Skeletal muscle satellite cell (primary cell): ENCODE data around the gene ZDHHC19.
A peak's percentile ranks its signal among the peaks of the same experiment; 100 is the strongest.

Experiments used
- H3K27me3 ChIP-seq: 2 replicates; pipeline ENCODE4 v1.7.0; 2013; ENCODE audit warnings: low read length; ENCODE audit not compliant: control insufficient read depth, insufficient read depth
- H3K36me3 ChIP-seq: 2 replicates; pipeline ENCODE4 v1.7.0; 2013; ENCODE audit warnings: mild to moderate bottlenecking, control low read depth, low read length; ENCODE audit not compliant: insufficient read depth
- H3K4me1 ChIP-seq: 2 replicates; pipeline ENCODE4 v1.7.0; 2013; ENCODE audit warnings: low read length; ENCODE audit not compliant: control insufficient read depth, insufficient read depth
- H3K4me2 ChIP-seq: 2 replicates; pipeline ENCODE4 v1.7.0; 2013; ENCODE audit warnings: mild to moderate bottlenecking, low read length
- H3K4me3 ChIP-seq: 2 replicates; pipeline ENCODE4 v1.7.0; 2013; ENCODE audit warnings: low read length
- H3K9ac ChIP-seq: 2 replicates; pipeline ENCODE4 v1.7.0; 2013; ENCODE audit warnings: mild to moderate bottlenecking, low read depth, low read length, moderate library complexity
- H3K9me3 ChIP-seq: replicated peaks from 2 replicates; pipeline ENCODE4 v1.7.0; 2013; ENCODE audit warnings: mild to moderate bottlenecking, control low read depth, low read length

ZDHHC19 gene

DNA sequence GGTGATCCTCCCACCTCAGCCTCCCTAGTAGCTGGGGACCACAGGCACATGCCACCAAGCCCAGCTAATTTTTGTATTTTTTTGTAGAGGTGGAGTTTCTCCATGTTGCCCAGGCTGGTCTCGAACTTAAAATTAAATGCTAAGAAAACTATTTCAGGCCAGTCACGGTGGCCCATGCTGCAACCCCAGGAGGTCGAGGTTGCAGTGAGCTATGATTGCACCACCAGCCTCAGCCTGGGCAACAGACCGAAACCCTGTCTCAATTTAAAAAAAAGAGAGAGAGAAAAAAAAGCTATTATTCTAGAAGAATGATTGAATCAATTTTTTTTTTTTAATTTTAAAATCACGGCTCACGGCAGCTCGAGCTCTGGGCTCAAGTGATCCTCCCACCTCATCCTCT is 9.8 kb upstream of the ZDHHC19 start:
- Histone ChIP-seq H3K4me2 (no peak overlapping the region), H3K27me3 (peaks cover 7% of the 10 kb centered on the region), H3K4me1 (peaks cover 10% of the 10 kb centered on the region), H3K4me3 (no peak overlapping the region), H3K36me3 (no peaks in the 10 kb centered on the region), H3K9ac (no peak overlapping the region), H3K9me3 (no peaks in the 10 kb centered on the region)

DNA sequence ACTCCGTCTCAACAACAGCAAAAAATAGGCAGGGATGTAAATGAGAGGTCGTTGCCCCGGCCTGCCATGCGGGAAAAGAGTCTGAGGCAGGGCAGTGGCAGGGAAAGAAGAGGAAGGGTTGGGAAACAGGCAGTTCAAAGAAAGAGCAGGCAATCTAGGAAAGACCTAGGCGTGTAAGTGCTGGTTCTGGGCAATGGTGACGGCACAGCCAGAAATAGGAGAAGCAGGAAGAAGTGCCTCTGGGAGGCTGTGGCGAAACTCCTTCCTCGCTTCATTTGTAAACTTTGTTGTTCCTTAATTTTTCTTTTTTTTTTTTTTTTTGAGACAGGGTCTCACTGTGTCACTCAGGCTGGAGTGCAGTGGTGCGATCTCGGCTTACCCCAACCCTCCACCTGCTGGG is 9.4 kb upstream of the ZDHHC19 start:
- peaks cover 11% of the 10 kb centered on the region for H3K27me3 ChIP-seq
- H3K36me3 ChIP-seq, result no peaks in the 10 kb centered on the region
- H3K4me1 ChIP-seq, result peaks cover 10% of the 10 kb centered on the region
- H3K4me2 ChIP-seq, result no peak overlapping the region
- H3K9me3 ChIP-seq, result no peaks in the 10 kb centered on the region
- H3K9ac ChIP-seq, result no peak overlapping the region
- H3K4me3 ChIP-seq, result no peak overlapping the region

DNA sequence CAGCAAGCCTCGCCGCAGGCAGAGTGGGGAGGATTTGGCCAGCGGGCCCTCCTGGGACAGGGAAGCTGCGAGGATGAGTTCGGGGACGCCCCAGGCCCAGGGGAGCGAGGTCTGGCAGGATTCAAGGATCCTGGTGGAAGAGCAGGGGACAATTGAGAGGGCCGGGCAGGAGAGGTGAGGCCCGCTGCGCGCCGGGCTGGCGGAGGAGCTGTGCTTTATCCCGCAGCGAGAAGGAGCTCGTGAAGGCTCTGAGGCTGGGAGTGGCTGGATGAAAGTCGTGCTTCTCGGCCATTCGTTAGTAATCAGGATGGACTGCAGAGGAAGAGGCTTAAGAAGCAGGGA is 8.7 kb upstream of the ZDHHC19 start:
- H3K9me3 ChIP-seq, result no peaks in the 10 kb centered on the region
- peak overlapping the region; percentile 14 for H3K9ac ChIP-seq
- H3K27me3 ChIP-seq, result peaks cover 11% of the 10 kb centered on the region
- H3K4me2 ChIP-seq, result peak overlapping the region; percentile 80
- H3K4me3 ChIP-seq, result no peak overlapping the region
- H3K4me1 ChIP-seq, result peaks cover 10% of the 10 kb centered on the region
- H3K36me3 ChIP-seq, result no peaks in the 10 kb centered on the region

DNA sequence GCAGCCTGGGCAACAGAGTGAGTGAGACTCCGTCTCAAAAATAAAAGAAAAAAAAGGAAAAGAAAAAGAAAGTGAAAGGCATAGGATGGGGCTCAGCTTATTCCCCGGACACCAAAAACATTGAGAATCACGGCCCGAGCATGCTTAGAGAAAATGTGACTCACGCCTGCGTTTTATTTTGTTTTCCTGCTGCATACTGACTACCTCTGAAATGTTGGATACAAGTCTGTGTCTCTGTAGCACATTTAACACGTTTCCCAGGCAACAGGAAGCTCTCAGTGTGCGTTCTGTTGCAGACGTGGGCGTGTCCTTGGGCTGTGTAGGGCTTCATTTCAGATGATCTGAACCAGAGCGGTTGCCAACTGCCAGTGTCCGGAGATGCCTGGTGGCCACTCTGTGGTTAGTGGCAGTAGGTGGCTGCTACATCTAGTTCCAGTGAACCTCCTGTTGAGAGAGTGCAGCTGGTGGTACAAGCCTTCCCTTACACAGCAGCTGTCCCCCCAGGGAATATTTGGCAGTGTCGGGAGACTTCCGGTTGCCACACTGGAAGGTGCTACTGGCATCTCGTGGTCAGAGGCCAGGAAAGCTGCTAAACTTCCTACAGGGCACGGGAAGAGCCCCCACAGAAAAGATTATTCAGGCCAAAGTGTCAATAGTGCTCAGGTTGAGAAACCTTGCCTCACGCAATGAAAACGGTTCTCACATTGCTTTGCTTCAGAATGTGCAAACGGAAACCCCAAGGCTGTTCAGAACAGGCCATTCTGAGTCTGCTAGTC is 8.2 kb upstream of the ZDHHC19 start:
- H3K4me3 ChIP-seq, result peak overlapping the region; percentile 51
- H3K4me1 ChIP-seq, result peaks cover 10% of the 10 kb centered on the region
- no peaks in the 10 kb centered on the region for H3K36me3 ChIP-seq
- H3K9ac ChIP-seq, result peak overlapping the region; percentile 14
- peak overlapping the region; percentile 80 for H3K4me2 ChIP-seq
- no peaks in the 10 kb centered on the region for H3K9me3 ChIP-seq
- peaks cover 11% of the 10 kb centered on the region for H3K27me3 ChIP-seq

DNA sequence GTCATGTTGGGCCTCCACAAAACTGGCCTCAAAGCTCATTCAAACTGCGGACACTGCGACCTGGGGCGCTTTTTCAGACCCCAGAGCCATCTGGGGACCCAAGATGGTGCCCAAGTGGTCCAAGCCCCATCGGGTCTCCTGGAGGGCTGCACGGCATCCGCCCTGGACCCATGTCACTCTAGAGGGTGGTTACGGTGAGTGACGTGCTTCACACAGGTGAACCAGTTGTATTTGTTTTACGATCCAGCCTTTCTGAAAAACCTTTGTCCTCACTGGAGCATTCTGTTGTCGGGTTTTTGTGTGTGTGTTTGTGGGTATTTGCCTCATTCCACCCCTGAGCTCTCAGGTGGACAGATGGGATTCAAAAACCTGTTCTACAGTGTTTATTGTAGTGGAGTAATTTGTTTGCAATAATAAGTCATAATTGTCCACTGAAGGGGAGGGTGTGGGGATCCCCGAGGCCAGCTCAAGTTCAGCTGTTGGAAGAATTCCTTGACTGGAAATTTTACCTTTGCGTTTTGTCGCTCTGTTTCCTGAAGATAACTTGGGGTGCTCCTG is 7.0 kb upstream of the ZDHHC19 start:
- H3K4me3 ChIP-seq, result no peak overlapping the region
- no peak overlapping the region for H3K4me2 ChIP-seq
- H3K9me3 ChIP-seq, result no peaks in the 10 kb centered on the region
- H3K9ac ChIP-seq, result no peak overlapping the region
- H3K27me3 ChIP-seq, result peaks cover 14% of the 10 kb centered on the region
- no peaks in the 10 kb centered on the region for H3K36me3 ChIP-seq
- peaks cover 9% of the 10 kb centered on the region for H3K4me1 ChIP-seq

DNA sequence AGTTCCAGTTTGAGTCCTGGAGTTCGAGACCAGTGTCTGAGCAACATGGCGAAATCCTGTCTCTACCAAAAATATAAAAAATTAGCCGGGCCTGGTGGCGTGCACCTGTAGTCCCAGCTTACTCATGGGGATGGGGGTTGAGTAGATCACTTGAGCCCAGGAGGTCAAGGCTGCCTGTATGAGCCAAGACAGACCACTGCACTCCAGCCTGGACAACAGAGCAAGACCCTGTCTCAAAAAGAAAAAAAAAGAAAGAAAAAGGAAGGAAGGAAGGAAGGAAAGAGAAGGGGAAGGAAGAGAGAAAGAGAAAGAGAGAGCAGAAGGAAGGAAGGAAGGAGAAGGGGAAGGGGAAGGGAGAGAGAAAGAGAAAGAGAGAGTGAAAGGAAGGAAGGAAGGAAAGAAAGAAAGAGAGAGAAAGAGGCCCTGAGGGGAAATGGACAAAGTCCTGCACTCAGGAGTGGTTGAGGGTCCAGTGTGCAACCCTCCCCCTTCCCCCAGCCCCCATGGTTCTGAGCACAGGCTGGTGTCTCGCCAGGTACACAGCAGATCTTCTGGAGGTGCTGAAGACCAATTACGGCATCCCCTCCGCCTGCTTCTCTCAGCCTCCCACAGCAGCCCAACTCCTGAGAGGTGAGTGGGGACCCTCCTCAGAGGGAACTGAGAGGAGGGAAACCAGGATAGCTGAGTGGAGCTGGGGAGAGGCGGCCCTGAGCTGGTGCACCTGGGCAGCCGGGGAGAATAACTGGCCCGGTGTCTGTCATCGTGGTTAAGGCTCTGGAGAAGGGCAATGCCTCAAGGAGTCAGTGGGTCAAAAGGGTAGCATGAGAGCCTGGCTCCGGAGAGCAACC is 6.3 kb upstream of the ZDHHC19 start:
- Histone ChIP-seq H3K27me3 (peaks cover 14% of the 10 kb centered on the region), H3K4me1 (peaks cover 8% of the 10 kb centered on the region), H3K9me3 (no peaks in the 10 kb centered on the region), H3K4me3 (no peak overlapping the region), H3K9ac (no peak overlapping the region), H3K36me3 (no peaks in the 10 kb centered on the region), H3K4me2 (no peak overlapping the region)

DNA sequence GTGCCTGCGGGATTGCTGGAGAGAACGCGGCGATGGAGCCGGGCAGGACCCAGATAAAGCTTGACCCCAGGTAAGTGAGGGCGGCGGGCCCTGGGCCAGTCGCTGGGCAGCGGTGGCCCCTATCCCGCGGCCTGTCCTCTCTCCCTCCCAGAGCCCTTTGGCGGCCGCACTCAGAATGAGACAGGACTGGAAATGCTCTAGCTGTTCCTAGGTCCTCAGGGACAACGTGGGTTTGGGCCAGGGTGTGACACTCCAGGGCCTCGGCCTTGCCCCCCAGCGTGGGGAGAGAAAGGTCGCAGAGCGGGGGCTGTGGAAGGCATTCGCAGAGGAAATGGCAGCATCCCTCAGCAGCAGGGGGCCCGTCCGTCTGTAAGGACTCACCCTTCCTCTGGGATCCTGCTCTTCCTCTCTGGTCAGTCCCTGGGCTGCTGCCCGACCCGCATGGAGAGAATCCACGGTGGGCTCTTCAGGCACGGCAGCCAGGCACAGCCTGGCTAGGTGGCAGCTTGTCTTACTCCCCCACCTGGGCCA is 5.5 kb upstream of the ZDHHC19 start:
- Histone ChIP-seq H3K36me3 (no peaks in the 10 kb centered on the region), H3K4me1 (peaks cover 8% of the 10 kb centered on the region), H3K4me2 (no peak overlapping the region), H3K27me3 (peaks cover 14% of the 10 kb centered on the region), H3K9me3 (no peaks in the 10 kb centered on the region), H3K4me3 (no peak overlapping the region), H3K9ac (no peak overlapping the region)

DNA sequence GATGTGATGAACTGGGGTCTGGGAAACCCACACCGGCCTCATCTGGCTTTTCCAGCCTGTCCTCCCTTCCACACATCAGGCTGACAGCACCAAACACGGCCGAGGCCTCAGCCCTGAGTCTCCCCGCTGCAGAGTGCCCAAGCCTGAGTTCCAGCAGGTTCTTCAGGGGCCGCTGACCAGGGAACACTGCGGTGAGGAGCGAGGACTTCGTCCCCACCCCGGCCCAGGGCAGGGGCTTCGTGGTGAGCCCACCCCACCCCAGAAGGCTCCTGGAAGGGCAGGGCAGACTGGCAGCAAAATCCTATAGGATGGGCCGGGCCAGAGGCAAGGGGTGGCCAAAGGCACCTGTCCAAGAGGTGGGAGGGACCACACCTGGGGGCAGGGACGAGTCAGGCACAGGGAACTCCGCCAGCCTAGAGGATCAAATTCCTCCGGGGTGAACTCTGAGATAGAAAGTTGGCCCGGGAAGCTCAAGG is 4.9 kb upstream of the ZDHHC19 start, which contains the start of gene SLC51A:
Gene SLC51A, plus strand, starts transcription at position 446 of the 476 bp plus-strand sequence. CDS start 179 bp downstream, outside the sequence.
- peaks cover 8% of the 10 kb centered on the region for H3K4me1 ChIP-seq
- no peaks in the 10 kb centered on the region for H3K36me3 ChIP-seq
- no peaks in the 10 kb centered on the region for H3K9me3 ChIP-seq
- peaks cover 17% of the 10 kb centered on the region for H3K27me3 ChIP-seq
- H3K9ac ChIP-seq, result no peak within 1 kb of the TSS
- no peak within 1 kb of the TSS for H3K4me3 ChIP-seq
- no peak within 1 kb of the TSS for H3K4me2 ChIP-seq

DNA sequence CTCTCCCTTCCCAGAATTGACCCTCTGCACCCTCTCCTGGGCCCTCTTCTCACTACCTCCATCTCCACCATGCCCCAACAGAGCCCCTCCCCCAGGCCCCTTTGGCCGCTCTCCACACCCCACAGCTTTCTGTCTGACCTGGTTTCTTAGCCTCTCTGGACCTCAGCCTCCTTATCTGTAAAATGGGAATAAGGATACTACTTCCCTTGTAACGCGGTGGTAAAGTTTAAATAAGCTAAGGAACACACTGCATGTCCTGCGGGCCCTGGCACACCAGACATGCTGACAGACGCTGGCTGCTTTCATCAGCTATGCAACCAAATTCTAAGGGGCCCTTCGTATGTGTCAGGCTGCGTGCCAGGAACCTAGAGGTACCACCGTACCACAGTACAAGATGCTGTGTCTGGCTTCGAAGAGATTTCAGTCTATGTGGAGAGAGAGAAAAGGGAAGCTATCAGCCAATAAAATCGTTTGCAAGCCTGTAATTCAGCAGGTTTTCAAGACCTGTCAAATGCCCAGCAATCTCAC is 4.4 kb upstream of the ZDHHC19 start:
- no peaks in the 10 kb centered on the region for H3K36me3 ChIP-seq
- no peak overlapping the region for H3K9ac ChIP-seq

DNA sequence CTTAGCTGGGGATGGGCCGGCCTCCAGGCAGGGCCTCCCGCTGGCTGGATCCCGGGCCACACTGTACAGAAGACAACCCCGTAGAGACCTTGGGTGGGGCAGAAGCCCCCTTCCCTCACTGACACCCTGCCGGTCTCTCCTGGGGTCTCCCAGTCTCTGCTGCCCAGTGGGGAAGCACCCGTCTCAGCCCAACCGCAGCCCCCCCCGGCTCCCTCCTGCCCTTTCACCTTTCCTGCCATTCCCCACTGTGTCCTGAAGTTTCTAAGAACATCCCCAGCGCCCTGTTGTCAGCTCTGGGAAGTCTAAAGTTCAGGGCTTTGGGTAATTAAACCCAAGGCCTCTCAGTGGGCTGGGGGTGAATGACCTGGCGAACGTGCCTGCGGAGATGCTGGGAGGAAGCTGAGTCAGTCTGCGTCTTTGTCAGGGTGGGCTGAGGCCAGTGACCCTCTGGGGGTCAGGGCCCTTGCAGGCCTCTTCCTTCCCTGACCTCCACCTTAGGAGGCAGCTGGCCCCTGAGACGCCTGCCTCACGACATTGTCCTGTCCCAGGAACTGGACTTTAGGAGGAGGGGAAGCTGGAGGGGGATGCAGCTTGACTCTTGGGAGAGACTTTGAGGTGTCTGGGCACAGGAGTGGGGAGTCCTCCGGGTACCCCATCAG is 3.7 kb upstream of the ZDHHC19 start:
- Histone ChIP-seq H3K4me2 (no peak overlapping the region), H3K9me3 (no peaks in the 10 kb centered on the region), H3K36me3 (no peaks in the 10 kb centered on the region), H3K27me3 (peaks cover 25% of the 10 kb centered on the region), H3K4me1 (peaks cover 7% of the 10 kb centered on the region), H3K9ac (no peak overlapping the region), H3K4me3 (no peak overlapping the region)

More for the DNA sequence above, 4.4 kb upstream of the ZDHHC19 start:
- no peaks in the 10 kb centered on the region for H3K9me3 ChIP-seq
- peaks cover 8% of the 10 kb centered on the region for H3K4me1 ChIP-seq
- H3K27me3 ChIP-seq, result peaks cover 22% of the 10 kb centered on the region
- no peak overlapping the region for H3K4me2 ChIP-seq
- H3K4me3 ChIP-seq, result no peak overlapping the region
